Stimulated activated naive CD8-positive, alpha-beta T cell treated with anti-CD3 and anti-CD28 coated beads, Interleukin-15, Interleukin-2, amounts not matched to agents 100 ng/mL and 50 ng/mL, for 24 hours (primary cell): Measurements from ENCODE around the gene CNPY1.

Source experiments
- H3K27ac Mint-ChIP-seq: one replicate; pipeline ENCODE4 v1.8.0; 2021; ENCODE audit warnings: mild to moderate bottlenecking, mixed read lengths
- H3K27me3 Mint-ChIP-seq: one replicate; pipeline ENCODE4 v1.8.0; 2021; ENCODE audit warnings: mixed read lengths
- H3K36me3 Mint-ChIP-seq: one replicate; pipeline ENCODE4 v1.8.0; 2021; ENCODE audit warnings: low read depth, mixed read lengths
- H3K4me1 Mint-ChIP-seq: one replicate; pipeline ENCODE4 v1.8.0; 2021; ENCODE audit warnings: low read depth, mixed read lengths
- H3K4me3 Mint-ChIP-seq: one replicate; pipeline ENCODE4 v1.8.0; 2021; ENCODE audit warnings: mild to moderate bottlenecking, mixed read lengths
- H3K9me3 Mint-ChIP-seq: one replicate; pipeline ENCODE4 v1.8.0; 2021; ENCODE audit warnings: mixed read lengths

Gene CNPY1

DNA sequence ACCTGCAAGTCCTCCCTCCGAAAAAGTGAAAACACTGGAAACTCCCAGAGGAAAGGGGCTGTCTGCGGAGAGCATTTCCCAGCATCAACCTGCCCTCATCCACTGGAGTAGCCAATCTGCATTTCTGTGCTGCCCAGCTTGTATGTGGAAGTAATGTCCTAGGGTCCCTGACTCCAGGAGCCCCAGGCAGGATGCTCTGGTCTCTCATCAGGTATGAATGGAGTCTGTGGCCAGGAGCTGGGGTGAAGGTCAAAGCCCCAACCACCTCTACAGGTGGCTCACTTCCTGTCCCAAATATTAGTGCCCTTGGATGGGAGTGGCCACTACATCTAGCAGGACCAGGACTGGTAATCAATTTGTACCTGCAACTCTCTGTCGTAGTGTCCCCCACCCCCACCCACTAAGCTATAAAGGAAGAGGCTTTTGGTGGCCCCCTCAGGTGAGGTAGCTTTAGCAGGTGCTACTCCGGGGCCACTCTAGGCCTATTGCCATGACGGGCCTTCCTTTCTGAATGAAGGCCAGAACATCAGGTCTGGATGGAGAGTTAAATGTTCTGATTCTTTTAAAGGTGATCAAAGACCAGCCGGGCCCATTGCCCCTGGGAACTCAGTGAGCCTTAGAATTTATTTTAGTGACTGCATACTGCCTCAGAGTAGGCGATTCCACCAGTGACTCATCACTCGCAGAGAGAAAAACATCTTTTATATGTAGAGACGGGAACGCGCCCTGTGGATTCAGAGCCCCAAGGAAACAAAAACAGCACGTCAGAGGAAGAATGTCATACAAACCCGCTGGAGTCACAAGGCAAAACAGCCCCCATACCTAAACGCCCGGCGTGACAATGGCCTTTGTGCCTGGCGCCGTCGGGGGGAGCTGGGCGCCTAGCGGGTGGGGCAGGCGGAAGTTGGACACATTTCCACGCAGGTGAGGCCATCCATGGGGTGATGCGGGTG is 75.4 kb downstream of the CNPY1 start:
- H3K36me3 Mint-ChIP-seq: no peaks in the 10 kb centered on the region
- H3K27me3 Mint-ChIP-seq: peaks cover 84% of the 10 kb centered on the region
- H3K4me3 Mint-ChIP-seq: no peak overlapping the region
- H3K9me3 Mint-ChIP-seq: no peaks in the 10 kb centered on the region
- no peak overlapping the region for H3K27ac Mint-ChIP-seq
- H3K4me1 Mint-ChIP-seq: peaks cover 21% of the 10 kb centered on the region

DNA sequence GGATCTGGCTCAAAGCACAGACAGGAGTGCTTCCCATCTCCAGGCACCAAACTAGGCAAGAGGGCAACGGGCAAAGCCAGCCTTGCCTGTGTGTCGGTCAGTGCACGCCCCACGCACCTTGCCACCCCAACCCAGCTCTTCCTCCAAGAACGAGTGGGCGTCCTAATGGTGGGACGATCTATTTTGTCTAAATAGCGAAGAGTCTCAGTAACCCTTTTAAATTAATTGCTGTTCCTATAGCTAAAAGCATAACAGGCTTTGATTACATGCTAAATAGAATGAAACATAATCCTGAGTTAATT is 76.2 kb downstream of the CNPY1 start:
- Mint-ChIP-seq H3K27me3 (peaks cover 84% of the 10 kb centered on the region), H3K4me1 (peaks cover 24% of the 10 kb centered on the region), H3K36me3 (no peaks in the 10 kb centered on the region), H3K9me3 (no peaks in the 10 kb centered on the region), H3K27ac (no peak overlapping the region), H3K4me3 (no peak overlapping the region)

DNA sequence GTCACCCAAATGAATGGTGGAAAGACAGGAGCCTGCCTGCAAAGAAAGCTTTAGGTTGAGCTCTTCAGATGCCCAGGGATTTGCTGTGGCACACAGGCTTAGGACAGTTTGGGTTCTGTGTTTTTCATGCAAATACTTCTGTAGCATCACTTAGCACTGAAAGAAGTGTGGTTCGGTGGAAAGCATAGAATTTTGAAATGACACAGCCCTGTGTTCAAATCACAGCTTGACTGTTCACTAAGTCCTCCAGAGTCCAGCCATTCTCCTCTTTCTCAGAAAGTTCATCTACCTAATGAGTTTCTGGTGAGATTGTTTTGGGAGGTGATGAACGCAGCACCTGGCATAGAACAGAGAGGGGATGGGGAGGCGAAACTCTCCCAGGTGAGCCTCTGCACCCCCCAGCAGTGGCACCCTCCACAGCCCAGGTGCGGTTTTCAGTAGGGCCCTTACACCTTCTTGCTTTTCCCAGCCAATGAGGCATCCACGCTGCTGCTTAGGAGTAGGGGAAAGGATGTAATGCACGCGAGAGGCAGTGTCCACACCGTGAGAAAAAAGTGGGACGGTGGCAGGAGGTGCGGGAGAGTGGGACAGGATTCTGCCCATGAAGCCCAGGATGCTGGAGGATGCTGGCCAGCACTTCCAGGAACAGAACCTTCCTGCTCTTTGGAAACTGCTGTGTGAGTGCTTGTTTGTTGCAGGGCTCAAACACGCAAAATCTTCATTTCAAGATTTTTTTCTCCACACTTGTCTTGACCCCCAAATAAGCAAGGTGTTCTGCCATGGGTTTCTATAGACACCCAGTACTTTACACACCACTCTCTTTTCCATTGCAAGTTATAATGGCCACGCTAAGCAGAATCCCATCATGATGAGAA is 76.8 kb downstream of the CNPY1 start:
- Mint-ChIP-seq H3K36me3 (no peaks in the 10 kb centered on the region), H3K4me3 (no peak overlapping the region), H3K9me3 (no peaks in the 10 kb centered on the region), H3K27me3 (peaks cover 85% of the 10 kb centered on the region), H3K4me1 (peaks cover 27% of the 10 kb centered on the region), H3K27ac (no peak overlapping the region)

DNA sequence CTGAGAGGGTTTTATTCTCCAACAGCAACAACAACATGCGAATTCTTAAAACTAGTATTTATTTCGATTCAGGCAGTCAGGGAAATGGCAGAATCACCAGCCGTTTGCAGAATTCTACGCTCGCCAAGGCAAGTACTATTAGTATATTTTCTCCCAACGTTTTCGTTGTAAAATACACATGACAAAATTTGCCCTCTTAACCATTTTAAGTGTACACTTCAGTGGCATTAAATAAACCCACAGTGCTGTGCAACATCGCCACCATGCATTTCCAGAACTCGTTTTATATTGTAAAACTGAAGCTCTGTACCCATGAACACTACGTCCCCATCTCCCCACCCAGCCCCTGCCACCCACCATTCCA is 77.6 kb downstream of the CNPY1 start:
- H3K36me3 Mint-ChIP-seq: no peaks in the 10 kb centered on the region
- H3K4me3 Mint-ChIP-seq: no peak overlapping the region
- no peaks in the 10 kb centered on the region for H3K9me3 Mint-ChIP-seq
- no peak overlapping the region for H3K27ac Mint-ChIP-seq
- peaks cover 87% of the 10 kb centered on the region for H3K27me3 Mint-ChIP-seq
- peaks cover 27% of the 10 kb centered on the region for H3K4me1 Mint-ChIP-seq

DNA sequence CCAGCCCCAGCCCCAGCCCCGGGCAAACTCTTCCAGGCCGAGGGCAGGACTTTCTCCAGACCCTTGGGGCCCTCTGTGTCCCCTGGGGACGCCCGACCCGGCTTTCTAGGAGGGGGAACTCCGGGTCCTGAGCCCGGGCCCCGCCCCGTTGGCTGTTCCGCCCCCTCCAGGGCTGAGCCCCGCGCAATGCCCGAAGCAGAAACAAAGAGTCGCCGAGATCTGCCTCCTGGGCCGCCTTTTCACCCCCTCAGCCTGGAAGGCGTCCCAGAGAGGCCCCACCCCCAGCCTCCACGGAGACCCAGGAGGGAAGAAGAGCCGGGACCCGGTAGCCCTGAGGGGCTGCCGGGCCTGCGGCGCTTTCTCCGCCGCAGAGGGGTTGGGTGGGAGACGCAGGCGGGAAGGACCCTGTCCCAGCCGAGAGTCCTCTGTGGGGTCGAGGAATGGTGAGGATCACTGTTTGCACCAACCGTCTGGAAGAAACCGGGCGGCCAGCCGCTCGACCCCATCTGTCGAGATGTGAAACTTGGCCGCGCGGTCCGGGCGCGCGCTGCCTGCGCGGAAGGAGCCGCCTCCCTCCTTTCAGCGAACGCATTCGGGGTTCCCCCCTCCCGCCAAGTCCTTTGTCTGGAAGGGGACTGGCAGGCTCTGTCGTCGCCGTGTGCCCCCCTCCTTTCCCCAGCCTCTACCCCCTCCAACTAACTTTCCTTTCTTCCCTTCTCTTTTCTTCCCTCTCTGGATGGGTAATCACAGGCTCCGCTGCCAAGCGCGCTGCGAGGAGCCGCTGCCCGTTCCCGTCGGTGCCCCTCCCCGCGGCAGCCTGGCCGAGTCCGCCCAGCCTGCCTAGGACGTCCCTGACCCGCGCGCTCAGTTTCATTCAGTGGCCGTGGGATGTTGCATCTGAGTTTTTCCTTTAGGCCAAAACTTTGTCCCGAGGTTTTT is 78.2 kb downstream of the CNPY1 start:
- no peaks in the 10 kb centered on the region for H3K36me3 Mint-ChIP-seq
- peaks cover 27% of the 10 kb centered on the region for H3K4me1 Mint-ChIP-seq
- H3K4me3 Mint-ChIP-seq: no peak overlapping the region
- no peak overlapping the region for H3K27ac Mint-ChIP-seq
- no peaks in the 10 kb centered on the region for H3K9me3 Mint-ChIP-seq
- H3K27me3 Mint-ChIP-seq: peaks cover 87% of the 10 kb centered on the region

DNA sequence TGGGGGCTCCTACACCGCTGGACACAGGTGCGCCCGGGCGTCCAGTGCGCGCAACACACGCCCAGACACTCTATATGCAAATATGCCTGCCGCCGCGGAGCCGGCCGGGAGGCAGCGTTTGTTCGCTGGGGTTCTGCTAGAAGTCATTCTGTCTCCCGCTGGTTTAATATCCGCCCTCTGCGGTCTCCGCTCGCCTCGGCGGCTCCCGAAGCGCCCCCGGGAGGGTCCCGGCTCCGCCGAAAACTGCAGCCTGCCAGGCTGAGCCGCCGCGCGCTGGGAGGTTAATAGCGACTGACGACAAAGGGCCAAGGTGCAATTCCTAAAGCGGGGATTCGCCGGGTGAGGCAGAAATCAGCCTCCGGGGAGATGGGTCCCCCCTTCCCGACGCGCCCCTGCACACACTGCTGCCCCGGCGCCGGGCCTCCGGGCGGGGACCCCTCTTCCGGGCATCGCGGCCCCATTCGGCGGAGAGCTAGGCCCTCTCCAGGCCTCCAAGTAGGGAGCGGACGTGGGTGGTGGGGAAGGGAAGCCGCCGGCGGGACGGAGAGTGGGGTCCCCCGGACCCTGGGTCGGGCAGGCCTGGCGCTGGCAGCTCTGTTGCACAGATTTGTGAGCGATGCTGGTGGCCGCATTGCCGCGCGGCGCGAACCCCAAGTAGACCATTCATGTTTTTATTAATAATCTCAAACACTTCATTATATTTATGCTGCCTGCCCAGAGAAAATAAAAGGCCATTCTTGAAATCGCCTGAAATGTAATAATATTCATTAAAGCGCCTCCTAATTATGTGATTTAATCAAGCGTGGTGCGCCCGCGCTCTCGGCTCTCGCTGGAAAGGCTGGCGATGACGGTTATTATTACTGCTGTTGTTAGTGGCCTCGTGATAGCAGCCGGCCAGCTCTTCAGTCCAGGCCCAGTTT is 79.3 kb downstream of the CNPY1 start:
- Mint-ChIP-seq H3K4me3 (peak overlapping the region; percentile 43), H3K27ac (no peak overlapping the region), H3K9me3 (no peaks in the 10 kb centered on the region), H3K36me3 (no peaks in the 10 kb centered on the region), H3K4me1 (peaks cover 24% of the 10 kb centered on the region), H3K27me3 (peaks cover 89% of the 10 kb centered on the region)

DNA sequence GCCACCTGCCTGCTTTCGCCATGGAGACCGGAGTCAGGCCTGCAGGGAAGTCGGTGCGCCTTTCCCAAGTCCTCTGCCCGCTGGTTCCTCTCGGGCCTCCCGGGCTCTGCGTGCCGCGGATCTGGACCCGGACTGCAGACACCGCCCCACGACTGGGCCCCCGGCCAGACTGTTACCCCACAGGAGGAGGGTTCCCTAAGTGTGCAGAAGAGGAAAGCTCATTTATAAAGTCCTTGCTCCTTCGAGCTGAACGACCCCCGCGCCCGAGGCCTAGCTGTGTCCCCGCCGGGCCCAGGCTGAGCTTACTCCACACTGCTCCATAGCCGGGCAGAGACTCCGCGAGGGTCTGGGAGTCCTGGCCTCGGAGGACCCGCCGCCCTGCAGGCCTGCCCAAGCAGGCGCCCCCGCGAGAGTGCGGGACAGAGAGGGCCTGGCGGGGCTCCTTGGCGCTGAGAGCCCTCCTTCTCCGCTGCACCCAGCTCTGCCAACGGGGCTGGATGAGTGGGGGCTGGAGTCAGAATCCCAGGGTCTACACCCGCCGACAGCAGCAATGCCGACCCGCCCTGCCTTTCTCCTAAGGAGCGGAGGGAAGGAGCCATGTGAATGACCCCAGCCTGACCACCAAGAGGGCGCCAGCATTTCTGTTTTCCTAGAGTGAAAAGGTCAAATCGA is 80.1 kb downstream of the CNPY1 start:
- Mint-ChIP-seq H3K9me3 (no peaks in the 10 kb centered on the region), H3K36me3 (no peaks in the 10 kb centered on the region), H3K27ac (no peak overlapping the region), H3K4me1 (peaks cover 23% of the 10 kb centered on the region), H3K4me3 (no peak overlapping the region), H3K27me3 (peaks cover 89% of the 10 kb centered on the region)

DNA sequence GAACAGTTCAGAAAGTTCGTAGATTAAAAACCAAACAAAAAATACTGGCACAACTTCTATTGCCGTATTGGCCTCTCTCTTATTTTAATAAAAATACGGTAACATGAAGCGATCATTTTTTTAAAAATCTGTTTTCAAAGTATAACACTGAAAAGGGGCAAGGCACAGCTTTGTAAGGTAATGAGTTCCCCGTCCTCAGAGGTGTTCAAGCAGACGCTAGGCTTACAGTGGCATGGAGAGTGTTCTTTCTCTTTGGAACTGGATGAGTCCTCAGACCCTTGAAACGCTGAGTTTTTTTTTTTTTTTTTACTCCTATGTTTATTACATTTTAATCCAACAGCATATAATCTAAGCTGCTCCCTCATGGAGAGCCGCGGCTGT is 80.6 kb downstream of the CNPY1 start:
- Mint-ChIP-seq H3K27me3 (peaks cover 88% of the 10 kb centered on the region), H3K27ac (no peak overlapping the region), H3K9me3 (no peaks in the 10 kb centered on the region), H3K36me3 (no peaks in the 10 kb centered on the region), H3K4me1 (peaks cover 20% of the 10 kb centered on the region), H3K4me3 (no peak overlapping the region)

DNA sequence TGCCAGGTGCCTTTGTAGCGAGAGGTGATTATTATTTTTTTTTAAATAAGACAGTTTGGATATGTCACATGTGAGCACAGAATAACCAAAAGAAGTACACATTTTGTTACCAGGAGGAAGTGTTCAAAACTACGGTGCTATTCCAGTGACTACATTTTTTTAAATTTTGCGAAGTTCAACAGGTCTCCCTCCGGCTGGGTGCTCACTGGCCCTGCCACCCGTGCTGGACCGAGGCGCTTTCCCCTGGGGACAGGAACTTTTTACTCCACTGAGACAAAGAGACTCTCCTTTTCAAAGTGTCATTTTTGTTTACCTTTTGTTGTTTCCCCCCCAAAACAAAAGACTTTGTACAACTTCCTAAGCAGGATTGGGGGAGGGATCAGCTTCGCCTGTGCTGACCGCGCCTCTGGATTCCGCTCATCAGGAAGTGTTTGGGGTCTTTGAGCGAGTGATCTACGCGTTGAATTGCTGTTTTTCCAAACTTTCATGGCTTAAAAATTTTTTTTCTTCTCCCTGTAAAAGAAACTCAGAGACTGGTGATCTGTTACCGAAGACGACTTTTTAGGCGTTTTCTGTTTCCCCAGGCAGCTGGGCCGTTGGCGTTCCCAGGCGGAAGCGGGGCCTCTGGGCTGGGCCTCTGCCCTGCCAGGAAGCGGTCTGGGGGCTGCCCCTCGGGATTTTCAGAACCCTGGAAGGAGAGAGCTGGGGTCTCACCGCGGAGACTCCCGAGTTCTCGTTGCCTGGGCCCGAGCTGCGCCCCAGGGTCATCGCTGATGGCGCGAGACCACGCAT is 81.2 kb downstream of the CNPY1 start:
- no peak overlapping the region for H3K4me3 Mint-ChIP-seq
- H3K9me3 Mint-ChIP-seq: no peaks in the 10 kb centered on the region
- H3K4me1 Mint-ChIP-seq: peaks cover 20% of the 10 kb centered on the region
- H3K27me3 Mint-ChIP-seq: peaks cover 86% of the 10 kb centered on the region
- no peaks in the 10 kb centered on the region for H3K36me3 Mint-ChIP-seq
- no peak overlapping the region for H3K27ac Mint-ChIP-seq

DNA sequence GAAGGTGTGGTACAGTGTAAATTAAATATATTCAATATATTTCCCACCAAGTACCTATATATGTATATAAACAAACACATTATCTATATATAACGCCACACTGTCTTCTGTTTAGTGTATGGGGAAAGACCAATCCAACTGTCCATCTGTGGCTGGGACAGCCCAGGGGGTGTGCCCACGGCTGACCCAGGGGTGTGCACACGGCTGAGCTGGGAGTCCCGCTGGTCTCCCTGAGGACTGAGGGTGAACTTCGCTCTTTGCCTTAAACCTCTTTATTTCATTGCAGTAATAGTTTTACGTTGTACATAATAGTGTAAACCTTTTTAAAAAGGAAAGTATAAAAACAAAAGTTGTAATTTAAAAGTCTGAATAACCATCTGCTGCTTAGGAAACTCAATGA is 82.2 kb downstream of the CNPY1 start:
- no peaks in the 10 kb centered on the region for H3K9me3 Mint-ChIP-seq
- H3K27me3 Mint-ChIP-seq: peaks cover 86% of the 10 kb centered on the region
- no peak overlapping the region for H3K4me3 Mint-ChIP-seq
- peaks cover 23% of the 10 kb centered on the region for H3K4me1 Mint-ChIP-seq
- H3K27ac Mint-ChIP-seq: no peak overlapping the region
- H3K36me3 Mint-ChIP-seq: no peaks in the 10 kb centered on the region

DNA sequence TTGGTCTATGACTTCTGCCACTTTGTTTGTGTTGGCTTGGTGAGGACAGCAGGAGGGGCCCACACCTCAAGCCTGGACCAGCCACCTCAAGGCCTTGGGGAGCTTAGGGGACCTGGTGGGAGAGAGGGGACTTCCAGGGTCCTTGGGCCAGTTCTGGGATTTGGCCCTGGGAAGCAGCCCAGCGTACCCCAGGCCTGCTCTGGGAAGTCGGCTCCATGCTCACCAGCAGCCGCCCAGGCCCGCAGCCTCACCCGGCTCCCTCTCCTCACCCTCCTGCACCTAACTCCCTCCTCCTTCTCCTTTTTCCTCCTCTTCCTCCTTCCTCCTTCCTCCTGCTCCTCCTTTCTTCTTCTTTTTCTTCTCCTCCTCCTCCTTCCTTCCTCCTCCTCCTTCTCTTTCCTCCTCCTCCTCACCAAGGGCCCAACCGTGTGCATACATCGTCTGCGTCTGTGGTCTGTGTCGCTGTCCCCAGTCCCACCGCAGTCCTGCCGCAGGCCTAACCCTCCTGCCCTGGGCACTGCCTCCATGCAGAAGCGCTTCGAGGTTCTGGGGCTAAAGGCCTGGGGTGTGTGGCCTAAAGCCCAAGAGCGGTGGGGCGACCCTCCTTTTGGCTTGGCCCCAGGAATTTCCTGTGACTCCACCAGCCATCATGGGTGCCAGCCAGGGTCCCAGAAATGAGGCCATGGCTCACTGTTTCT is 83.1 kb downstream of the CNPY1 start:
- no peaks in the 10 kb centered on the region for H3K36me3 Mint-ChIP-seq
- peaks cover 80% of the 10 kb centered on the region for H3K27me3 Mint-ChIP-seq
- H3K9me3 Mint-ChIP-seq: no peaks in the 10 kb centered on the region

DNA sequence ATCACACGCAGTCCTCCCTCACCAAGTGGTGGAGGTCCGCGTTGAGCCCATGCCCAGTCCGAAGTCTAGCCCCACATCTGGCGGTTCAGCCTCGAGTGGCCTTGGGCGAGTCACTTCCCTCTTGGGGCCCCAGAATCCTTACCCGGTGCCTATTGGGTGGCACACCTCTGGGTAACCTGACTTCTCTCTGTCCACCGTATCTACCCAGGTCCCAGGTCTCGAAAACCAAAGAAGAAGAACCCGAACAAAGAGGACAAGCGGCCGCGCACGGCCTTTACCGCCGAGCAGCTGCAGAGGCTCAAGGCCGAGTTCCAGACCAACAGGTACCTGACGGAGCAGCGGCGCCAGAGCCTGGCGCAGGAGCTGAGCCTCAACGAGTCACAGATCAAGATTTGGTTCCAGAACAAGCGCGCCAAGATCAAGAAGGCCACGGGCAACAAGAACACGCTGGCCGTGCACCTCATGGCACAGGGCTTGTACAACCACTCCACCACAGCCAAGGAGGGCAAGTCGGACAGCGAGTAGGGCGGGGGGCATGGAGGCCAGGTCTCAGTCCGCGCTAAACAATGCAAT is 84.1 kb downstream of the CNPY1 start:
- no peaks in the 10 kb centered on the region for H3K36me3 Mint-ChIP-seq
- peaks cover 72% of the 10 kb centered on the region for H3K27me3 Mint-ChIP-seq
- no peak overlapping the region for H3K27ac Mint-ChIP-seq
- H3K4me1 Mint-ChIP-seq: peaks cover 15% of the 10 kb centered on the region
- H3K9me3 Mint-ChIP-seq: no peaks in the 10 kb centered on the region
- H3K4me3 Mint-ChIP-seq: no peak overlapping the region

More for the DNA sequence above, 83.1 kb downstream of the CNPY1 start:
- H3K4me1 Mint-ChIP-seq: peaks cover 19% of the 10 kb centered on the region
- no peak overlapping the region for H3K27ac Mint-ChIP-seq
- no peak overlapping the region for H3K4me3 Mint-ChIP-seq
